Measurements from ENCODE around the gene PARG. TPM values are rescaled to one million over a fixed set of nuclear protein-coding genes. Genes with fewer than 3 reads are reported as not detected.
"Not testable (repeated sequence)": the region's sequence is repeated elsewhere in the genome, so short reads cannot be mapped to it uniquely, and the experiment has no call there.

The PARG gene
- total RNA-seq, 1 experiment from 2014 or later: 47.6 TPM

GRCh38 chr10:49917927-49918326 lies 23.9 kb downstream of the PARG start:
- H3K36me3 ChIP-seq (ENCODE audit: insufficient read depth, low read length); H4K20me1 ChIP-seq (ENCODE audit: insufficient read depth, low read depth, low read length); H3K79me2 ChIP-seq (ENCODE audit: low read length); H3K27me3 ChIP-seq (ENCODE audit: low read length); DNase-seq; H3K9me2 ChIP-seq (replicated peaks; ENCODE audit: insufficient read depth, low read length); H3K4me1 ChIP-seq (ENCODE audit: low read length); H3K9ac ChIP-seq (ENCODE audit: low read length); H2AFZ ChIP-seq (ENCODE audit: low read length); H3K27ac ChIP-seq (ENCODE audit: low read length); H3K4me3 ChIP-seq (ENCODE audit: low read length); H3K9me3 ChIP-seq (ENCODE audit: low read length); H3K4me2 ChIP-seq (ENCODE audit: low read depth, low read length, poor library complexity, severe bottlenecking): not testable (repeated sequence)

GRCh38 chr10:49916451-49916850 lies 25.4 kb downstream of the PARG start:
- not testable (repeated sequence) for H3K9me3 ChIP-seq (ENCODE audit: low read length); H3K9ac ChIP-seq (ENCODE audit: low read length); H3K4me2 ChIP-seq (ENCODE audit: low read depth, low read length, poor library complexity, severe bottlenecking); H3K27ac ChIP-seq (ENCODE audit: low read length); H3K4me1 ChIP-seq (ENCODE audit: low read length); H3K79me2 ChIP-seq (ENCODE audit: low read length); H3K27me3 ChIP-seq (ENCODE audit: low read length); H2AFZ ChIP-seq (ENCODE audit: low read length); H3K36me3 ChIP-seq (ENCODE audit: insufficient read depth, low read length); H3K9me2 ChIP-seq (replicated peaks; ENCODE audit: insufficient read depth, low read length); H3K4me3 ChIP-seq (ENCODE audit: low read length); H4K20me1 ChIP-seq (ENCODE audit: insufficient read depth, low read depth, low read length); DNase-seq

GRCh38 chr10:49910295-49910694 lies 31.5 kb downstream of the PARG start:
- not testable (repeated sequence) for DNase-seq; H3K4me2 ChIP-seq (ENCODE audit: low read depth, low read length, poor library complexity, severe bottlenecking); H3K79me2 ChIP-seq (ENCODE audit: low read length); H3K4me3 ChIP-seq (ENCODE audit: low read length); H2AFZ ChIP-seq (ENCODE audit: low read length); H3K9me3 ChIP-seq (ENCODE audit: low read length); H3K4me1 ChIP-seq (ENCODE audit: low read length); H3K9me2 ChIP-seq (replicated peaks; ENCODE audit: insufficient read depth, low read length); H3K36me3 ChIP-seq (ENCODE audit: insufficient read depth, low read length); H3K27me3 ChIP-seq (ENCODE audit: low read length); H4K20me1 ChIP-seq (ENCODE audit: insufficient read depth, low read depth, low read length); H3K27ac ChIP-seq (ENCODE audit: low read length); H3K9ac ChIP-seq (ENCODE audit: low read length)

DNA sequence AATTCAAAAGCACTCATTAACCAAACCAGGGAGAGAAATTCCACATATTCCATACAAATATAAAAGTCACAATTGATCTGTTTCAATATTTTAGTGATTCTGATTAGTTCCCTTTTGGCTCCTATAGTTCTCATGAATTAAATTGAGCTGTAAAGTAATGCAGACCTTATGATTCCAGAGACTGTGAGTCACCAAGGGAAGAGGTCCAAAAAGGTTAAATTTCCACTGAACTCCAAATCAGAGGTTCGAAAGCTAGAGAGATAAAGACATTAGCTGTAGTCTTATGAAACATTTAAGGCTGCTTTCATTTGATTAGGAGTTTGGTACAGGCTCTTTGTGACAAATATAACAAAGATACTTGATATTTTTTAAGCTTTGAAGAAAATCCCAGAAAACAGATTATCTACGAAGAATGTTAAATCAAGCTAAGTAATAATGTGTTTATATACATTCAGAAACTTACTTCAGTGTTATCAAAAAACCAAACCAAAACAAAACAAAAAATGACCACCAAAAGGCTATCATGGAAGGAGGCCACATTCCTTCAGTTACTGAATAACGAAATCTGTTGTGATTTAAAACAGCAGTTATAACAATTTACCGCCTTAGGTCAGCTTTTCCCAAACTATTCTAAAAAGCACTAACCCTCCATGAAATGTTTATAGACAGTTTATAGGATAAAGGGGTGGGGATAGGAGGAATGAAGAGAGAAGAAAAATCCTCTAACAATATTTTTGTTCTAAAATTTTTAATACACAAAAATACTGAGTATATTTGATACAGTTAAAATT lies 33.3 kb downstream of the PARG start:
- H3K4me2 ChIP-seq (ENCODE audit: low read depth, low read length, poor library complexity, severe bottlenecking); H3K9me2 ChIP-seq (replicated peaks; ENCODE audit: insufficient read depth, low read length); H3K4me1 ChIP-seq (ENCODE audit: low read length); H3K27ac ChIP-seq (ENCODE audit: low read length); H3K9me3 ChIP-seq (ENCODE audit: low read length); H2AFZ ChIP-seq (ENCODE audit: low read length); H3K27me3 ChIP-seq (ENCODE audit: low read length); H3K9ac ChIP-seq (ENCODE audit: low read length); H3K79me2 ChIP-seq (ENCODE audit: low read length); H4K20me1 ChIP-seq (ENCODE audit: insufficient read depth, low read depth, low read length); DNase-seq; H3K36me3 ChIP-seq (ENCODE audit: insufficient read depth, low read length); H3K4me3 ChIP-seq (ENCODE audit: low read length): not testable (repeated sequence)

DNA sequence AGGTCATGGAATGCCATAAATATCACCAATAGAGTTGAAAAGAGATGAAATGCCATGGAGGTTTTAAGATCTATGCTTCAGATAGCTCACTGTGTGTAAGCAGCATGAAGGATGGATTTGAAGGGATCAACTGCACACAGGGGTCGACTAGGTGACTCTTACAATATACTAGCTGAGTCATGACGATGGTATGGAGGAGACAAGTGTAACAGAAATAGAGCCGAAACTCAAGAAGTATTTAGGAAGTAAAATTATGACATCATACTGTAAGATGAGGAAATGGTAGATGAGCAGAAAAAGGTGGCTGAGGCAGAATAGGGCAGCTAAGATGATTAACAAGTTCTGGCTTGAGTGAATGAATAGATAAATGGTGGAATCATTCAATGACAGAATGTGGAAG lies 38.0 kb downstream of the PARG start:
- not testable (repeated sequence) for H3K4me2 ChIP-seq (ENCODE audit: low read depth, low read length, poor library complexity, severe bottlenecking); H3K9me3 ChIP-seq (ENCODE audit: low read length)

GRCh38 chr10:49900406-49900805 lies 41.4 kb downstream of the PARG start:
- H2AFZ ChIP-seq (ENCODE audit: low read length); H4K20me1 ChIP-seq (ENCODE audit: insufficient read depth, low read depth, low read length); H3K27ac ChIP-seq (ENCODE audit: low read length); H3K4me1 ChIP-seq (ENCODE audit: low read length); DNase-seq; H3K79me2 ChIP-seq (ENCODE audit: low read length); H3K36me3 ChIP-seq (ENCODE audit: insufficient read depth, low read length); H3K9me2 ChIP-seq (replicated peaks; ENCODE audit: insufficient read depth, low read length); H3K4me3 ChIP-seq (ENCODE audit: low read length); H3K9ac ChIP-seq (ENCODE audit: low read length); H3K4me2 ChIP-seq (ENCODE audit: low read depth, low read length, poor library complexity, severe bottlenecking); H3K9me3 ChIP-seq (ENCODE audit: low read length); H3K27me3 ChIP-seq (ENCODE audit: low read length): not testable (repeated sequence)

More for the DNA sequence above, 38.0 kb downstream of the PARG start:
- not testable (repeated sequence) for H2AFZ ChIP-seq (ENCODE audit: low read length); H3K27me3 ChIP-seq (ENCODE audit: low read length); H4K20me1 ChIP-seq (ENCODE audit: insufficient read depth, low read depth, low read length); H3K4me1 ChIP-seq (ENCODE audit: low read length); DNase-seq; H3K9me2 ChIP-seq (replicated peaks; ENCODE audit: insufficient read depth, low read length); H3K79me2 ChIP-seq (ENCODE audit: low read length); H3K36me3 ChIP-seq (ENCODE audit: insufficient read depth, low read length); H3K9ac ChIP-seq (ENCODE audit: low read length); H3K4me3 ChIP-seq (ENCODE audit: low read length); H3K27ac ChIP-seq (ENCODE audit: low read length)

DNA sequence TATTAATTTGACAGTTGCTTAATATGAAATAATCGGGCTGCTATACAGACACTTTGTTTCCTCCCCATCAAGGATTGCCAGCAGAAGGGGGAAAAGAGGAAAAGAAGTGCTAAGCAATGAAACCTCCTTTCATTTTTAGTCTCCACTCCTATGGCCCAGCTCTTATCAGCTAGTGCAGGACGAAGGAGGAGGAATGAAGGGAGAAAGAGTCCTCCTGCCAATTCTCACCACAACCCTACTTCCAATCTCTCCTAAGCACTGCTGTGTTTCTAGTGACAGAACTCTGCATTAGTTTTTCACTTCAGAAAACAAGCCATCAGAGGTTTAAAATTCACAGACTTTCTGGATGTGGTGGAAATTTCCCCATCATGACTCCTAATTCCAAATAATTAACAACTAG lies 41.8 kb downstream of the PARG start:
- H2AFZ ChIP-seq (ENCODE audit: low read length); H3K27me3 ChIP-seq (ENCODE audit: low read length); H3K9ac ChIP-seq (ENCODE audit: low read length); H3K4me3 ChIP-seq (ENCODE audit: low read length); H3K4me1 ChIP-seq (ENCODE audit: low read length); H3K9me2 ChIP-seq (replicated peaks; ENCODE audit: insufficient read depth, low read length); H3K9me3 ChIP-seq (ENCODE audit: low read length); H4K20me1 ChIP-seq (ENCODE audit: insufficient read depth, low read depth, low read length); H3K79me2 ChIP-seq (ENCODE audit: low read length); DNase-seq; H3K36me3 ChIP-seq (ENCODE audit: insufficient read depth, low read length); H3K27ac ChIP-seq (ENCODE audit: low read length); H3K4me2 ChIP-seq (ENCODE audit: low read depth, low read length, poor library complexity, severe bottlenecking): not testable (repeated sequence)

- H4K20me1 ChIP-seq (ENCODE audit: insufficient read depth, low read depth, low read length); H3K9ac ChIP-seq (ENCODE audit: low read length); H3K9me2 ChIP-seq (replicated peaks; ENCODE audit: insufficient read depth, low read length); H3K4me1 ChIP-seq (ENCODE audit: low read length); H3K27me3 ChIP-seq (ENCODE audit: low read length); H3K4me2 ChIP-seq (ENCODE audit: low read depth, low read length, poor library complexity, severe bottlenecking); H3K27ac ChIP-seq (ENCODE audit: low read length); DNase-seq; H3K79me2 ChIP-seq (ENCODE audit: low read length); H3K4me3 ChIP-seq (ENCODE audit: low read length); H2AFZ ChIP-seq (ENCODE audit: low read length); H3K36me3 ChIP-seq (ENCODE audit: insufficient read depth, low read length); H3K9me3 ChIP-seq (ENCODE audit: low read length): not testable (repeated sequence)
These were observed 51.8 kb downstream of the PARG start for GRCh38 chr10:49890025-49890424.
